Lower lobe of right lung (tissue), 2 donors: Measurements from ENCODE around the gene SRP54. TPM values are rescaled to one million over a fixed set of nuclear protein-coding genes. Genes with fewer than 3 reads are reported as not detected.

Experiments
- ATAC-seq, 2 donors: fragments of 200-7000 bp; cut with Tn5 transposase; one replicate each; pipeline ENCODE4 v1.9.1; 2020 to 2022; ENCODE audit warnings: mild to moderate bottlenecking in 2 of 2, moderate library complexity in 2 of 2
- DNase-seq: peaks from one replicate; pipeline ENCODE4 v3.0.0-alpha.2; 2020
- H3K27ac ChIP-seq: fragments of 200-600 bp; one replicate; pipeline ENCODE4 v1.8.0; 2022
- H3K27me3 ChIP-seq: fragments of 200-600 bp; one replicate; pipeline ENCODE4 v1.8.0; 2022; ENCODE audit warnings: low read depth
- H3K36me3 ChIP-seq: fragments of 200-600 bp; one replicate; pipeline ENCODE4 v1.8.0; 2022; ENCODE audit warnings: mild to moderate bottlenecking
- H3K4me1 ChIP-seq: fragments of 200-600 bp; one replicate; pipeline ENCODE4 v1.8.0; 2022
- H3K4me3 ChIP-seq: fragments of 200-600 bp; one replicate; pipeline ENCODE4 v1.8.0; 2022; ENCODE audit warnings: mild to moderate bottlenecking
- H3K9me3 ChIP-seq: fragments of 200-600 bp; one replicate; pipeline ENCODE4 v1.8.0; 2022
- CTCF ChIP-seq: fragments of 200-600 bp; IDR thresholded peaks from one replicate; pipeline ENCODE4 v1.8.0; 2022; ENCODE audit warnings: antibody characterized with exemption, mild to moderate bottlenecking
- intact Hi-C: fragments of 100-400 bp; cut with DNase I; formaldehyde crosslinking; loops from one replicate; pipeline ENCODE4 v1.11.0; 2022
- total RNA-seq: library from RNA; stranded (reverse); fragmentation: NEBNext Ultra II Directional; extraction: Animal tissue kit (Norgen Biotek cat#: 25700); gene quantifications from one replicate; pipeline ENCODE4 v1.2.1, GENCODE V29; 2021
- donor health status: DM: no; HTN: yes; CAD: no; lungs with severe emphysema.

Gene SRP54
- total RNA-seq, 1 donor from 2014 or later = 41.7 TPM

- ATAC-seq (no peak), DNase-seq (no peak)
- no peak overlapping the region for H3K4me3 ChIP-seq
- H3K4me1 ChIP-seq = no peaks in the 10 kb centered on the region
- H3K27ac ChIP-seq = no peak overlapping the region
- H3K36me3 ChIP-seq = peaks cover 65% of the 10 kb centered on the region
- no peaks in the 10 kb centered on the region for H3K27me3 ChIP-seq
- TF ChIP-seq CTCF = no peak
- intact Hi-C loops = no loop called here
- H3K9me3 ChIP-seq = no peaks in the 10 kb centered on the region
These were observed 85.6 kb downstream of the SRP54 start for GRCh38 chr14:35068238-35069012.

- DNase-seq (no peak), ATAC-seq (no peak)
- intact Hi-C loops = no loop called here
These were observed 89.4 kb downstream of the SRP54 start for GRCh38 chr14:35072226-35072625.

GRCh38 chr14:35073486-35073885 lies 90.7 kb downstream of the SRP54 start:
- H3K27me3 ChIP-seq = no peaks in the 10 kb centered on the region
- no peak overlapping the region for H3K27ac ChIP-seq
- H3K36me3 ChIP-seq = peaks cover 72% of the 10 kb centered on the region
- no peak for TF ChIP-seq CTCF
- H3K9me3 ChIP-seq = no peaks in the 10 kb centered on the region
- H3K4me1 ChIP-seq = no peaks in the 10 kb centered on the region
- DNase-seq (no peak), ATAC-seq (no peak)
- intact Hi-C loops = no loop called here
- no peak overlapping the region for H3K4me3 ChIP-seq

More at GRCh38 chr14:35072226-35072625, 89.4 kb downstream of the SRP54 start:
- Histone ChIP-seq H3K4me3 (no peak overlapping the region), H3K36me3 (peaks cover 73% of the 10 kb centered on the region), H3K27me3 (no peaks in the 10 kb centered on the region), H3K9me3 (no peaks in the 10 kb centered on the region), H3K27ac (no peak overlapping the region), H3K4me1 (no peaks in the 10 kb centered on the region)
- no peak for TF ChIP-seq CTCF

GRCh38 chr14:35078082-35078481 lies 95.3 kb downstream of the SRP54 start:
- Histone ChIP-seq H3K36me3 (peaks cover 81% of the 10 kb centered on the region), H3K4me3 (no peak overlapping the region), H3K4me1 (no peaks in the 10 kb centered on the region), H3K27ac (no peak overlapping the region), H3K9me3 (no peaks in the 10 kb centered on the region), H3K27me3 (no peaks in the 10 kb centered on the region)
- no peak for ATAC-seq
- intact Hi-C loops = no loop called here
- TF ChIP-seq CTCF = no peak
- DNase-seq = no peak

Other genes with a start within 250 kb of the SRP54 start
- gene BAZ1A, start 107.6 kb upstream of the SRP54 start, total RNA-seq = 43.5 TPM
- 104 TPM for gene FAM177A1, start 63.3 kb downstream of the SRP54 start, total RNA-seq
- 41.4 TPM for gene PPP2R3C, start 139.0 kb downstream of the SRP54 start, total RNA-seq
- 22.4 TPM for gene PRORP, start 139.6 kb downstream of the SRP54 start, total RNA-seq